Left ventricle myocardium inferior (tissue), 1 donor: ENCODE data around the gene PIWIL1. TPM values are rescaled to one million over a fixed set of nuclear protein-coding genes. Genes with fewer than 3 reads are reported as not detected.

Experiments
- DNase-seq: peaks from one replicate; pipeline ENCODE4 v3.0.0-alpha.2; 2020
- H3K27ac ChIP-seq: fragments of 200-600 bp; replicated peaks from 2 replicates; pipeline ENCODE4 v1.8.0; 2021
- H3K27me3 ChIP-seq: fragments of 200-600 bp; 2 replicates; pipeline ENCODE4 v1.8.0; 2021; ENCODE audit warnings: low read depth
- H3K36me3 ChIP-seq: fragments of 200-600 bp; 2 replicates; pipeline ENCODE4 v1.8.0; 2021
- H3K4me1 ChIP-seq: fragments of 200-600 bp; 2 replicates; pipeline ENCODE4 v1.8.0; 2021
- H3K4me3 ChIP-seq: fragments of 200-600 bp; 2 replicates; pipeline ENCODE4 v1.8.0; 2021; ENCODE audit warnings: mild to moderate bottlenecking, moderate library complexity
- H3K9me3 ChIP-seq: fragments of 200-600 bp; replicated peaks from 2 replicates; pipeline ENCODE4 v1.8.0; 2021
- CTCF ChIP-seq: fragments of 200-600 bp; IDR thresholded peaks from 2 replicates; pipeline ENCODE4 v1.8.0; 2021; ENCODE audit warnings: antibody characterized with exemption, mild to moderate bottlenecking, borderline replicate concordance
- intact Hi-C: fragments of 100-400 bp; cut with micrococcal nuclease; formaldehyde crosslinking; loops from one replicate; pipeline ENCODE4 v1.11.0; 2022
- total RNA-seq: library from RNA; stranded (reverse); fragmentation: NEBNext Ultra II Directional; extraction: Animal tissue kit (Norgen Biotek cat#: 25700); gene quantifications from one replicate; pipeline ENCODE4 v1.2.1, GENCODE V29; 2021
- donor health status: DM: no; HTN: yes; CAD: no; lungs with severe emphysema.

PIWIL1 gene
- total RNA-seq, 1 donor from 2014 or later: not detected

DNA sequence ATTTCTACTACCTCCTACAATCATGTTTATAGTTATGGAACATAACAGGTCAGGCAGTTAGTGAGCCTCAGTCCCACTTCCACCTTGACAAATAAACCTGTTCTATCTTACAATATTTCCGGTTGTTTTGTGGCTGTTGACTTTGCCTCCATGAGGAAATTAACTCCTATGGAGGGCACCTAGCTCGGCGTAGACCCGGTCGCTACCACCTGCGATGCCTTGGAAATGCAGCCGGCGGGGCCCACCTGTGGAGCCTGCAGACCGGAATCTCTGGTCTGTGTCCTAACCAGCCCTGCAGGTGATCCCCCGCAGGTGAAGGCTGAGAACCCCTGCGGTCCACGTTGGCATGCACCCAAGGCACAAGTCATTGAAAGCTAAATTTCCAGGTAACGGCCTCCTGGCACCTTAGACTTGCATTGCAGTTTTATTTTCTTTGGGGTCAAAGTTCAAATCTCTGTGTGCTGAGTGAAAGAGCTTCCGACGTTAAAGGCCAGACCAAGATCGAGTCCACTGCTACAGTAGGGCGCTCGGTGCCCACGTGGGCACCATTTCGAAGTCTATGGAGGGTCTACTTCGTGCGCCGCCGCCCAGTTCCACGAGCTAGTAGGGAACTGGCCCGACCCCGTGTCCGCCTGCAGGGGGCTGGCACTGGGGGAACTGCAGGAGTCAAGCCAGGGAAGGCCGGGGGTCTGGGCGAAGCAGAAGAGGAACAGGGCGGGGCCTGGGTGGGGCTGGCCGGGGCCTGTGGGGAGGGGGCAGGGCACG, 782 bp upstream of the PIWIL1 start:
- H3K4me3 ChIP-seq: no peak overlapping the region
- peaks cover 4% of the 10 kb centered on the region for H3K9me3 ChIP-seq
- no peaks in the 10 kb centered on the region for H3K36me3 ChIP-seq
- peaks cover 85% of the 10 kb centered on the region for H3K27me3 ChIP-seq
- H3K27ac ChIP-seq: no peak overlapping the region
- H3K4me1 ChIP-seq: peaks cover 7% of the 10 kb centered on the region
- DNase-seq: no peak
- no peak for TF ChIP-seq CTCF
- intact Hi-C loops: loop anchor here (5.0 kb wide), 1 partner anchor 290 kb away; no protein-coding TSS in a partner anchor

- H3K9me3 ChIP-seq: peaks cover 4% of the 10 kb centered on the region
- no peaks in the 10 kb centered on the region for H3K36me3 ChIP-seq
- intact Hi-C loops: loop anchor here (5.0 kb wide), 1 partner anchor 292 kb away; no protein-coding TSS in a partner anchor
- peak overlapping the region; percentile 24 for H3K4me3 ChIP-seq
- no peak for TF ChIP-seq CTCF
- DNase-seq: no peak
- peaks cover 7% of the 10 kb centered on the region for H3K4me1 ChIP-seq
- no peak overlapping the region for H3K27ac ChIP-seq
- peaks cover 64% of the 10 kb centered on the region for H3K27me3 ChIP-seq
Observed at GRCh38 chr12:130338794-130339601, 1.3 kb downstream of the PIWIL1 start.

GRCh38 chr12:130339951-130340350, 2.3 kb downstream of the PIWIL1 start:
- no peak for DNase-seq
- TF ChIP-seq CTCF: no peak
- no peaks in the 10 kb centered on the region for H3K36me3 ChIP-seq
- no peak overlapping the region for H3K27ac ChIP-seq
- peaks cover 7% of the 10 kb centered on the region for H3K4me1 ChIP-seq
- peaks cover 4% of the 10 kb centered on the region for H3K9me3 ChIP-seq
- H3K4me3 ChIP-seq: no peak overlapping the region
- intact Hi-C loops: loop anchor here (5.0 kb wide), 1 partner anchor 293 kb away; no protein-coding TSS in a partner anchor
- H3K27me3 ChIP-seq: peaks cover 55% of the 10 kb centered on the region

GRCh38 chr12:130342442-130342841, 4.8 kb downstream of the PIWIL1 start:
- Histone ChIP-seq H3K27me3 (peaks cover 36% of the 10 kb centered on the region), H3K27ac (peak overlapping the region; percentile 43), H3K36me3 (no peaks in the 10 kb centered on the region), H3K4me1 (peaks cover 7% of the 10 kb centered on the region), H3K9me3 (peaks cover 4% of the 10 kb centered on the region), H3K4me3 (no peak overlapping the region)
- no peak for DNase-seq
- no peak for TF ChIP-seq CTCF
- intact Hi-C loops: no loop called here

GRCh38 chr12:130342842-130343241, 5.2 kb downstream of the PIWIL1 start:
- peak overlapping the region; percentile 43 for H3K27ac ChIP-seq

More at GRCh38 chr12:130342842-130343241, 5.2 kb downstream of the PIWIL1 start:
- peaks cover 7% of the 10 kb centered on the region for H3K4me1 ChIP-seq
- H3K4me3 ChIP-seq: no peak overlapping the region
- no peak for TF ChIP-seq CTCF
- no peak for DNase-seq
- H3K9me3 ChIP-seq: peaks cover 4% of the 10 kb centered on the region
- no peaks in the 10 kb centered on the region for H3K36me3 ChIP-seq
- H3K27me3 ChIP-seq: peaks cover 35% of the 10 kb centered on the region
- intact Hi-C loops: no loop called here
